CD4-positive, CD25-positive, alpha-beta regulatory T cell (primary cell): ENCODE data around the gene IMMP2L. TPM values are rescaled to one million over a fixed set of nuclear protein-coding genes. Genes with fewer than 3 reads are reported as not detected.

Experiments used
- ATAC-seq, 2 donors: fragments of 150-1000 bp; cut with Tn5 transposase; one replicate each; pipeline ENCODE4 v1.10.0; 2021; ENCODE audit warnings: low read depth in 2 of 2, moderate number of reproducible peaks in 2 of 2, moderate library complexity in 1 of 2
- DNase-seq, 3 donors: peaks; one replicate each; pipeline versions ENCODE4 v3.0.0 to v3.0.0-alpha.2; 2012 to 2022; ENCODE audit warnings: mixed read lengths in 1 of 3
- H3K27ac ChIP-seq: one replicate; pipeline ENCODE4 v1.7.0; 2013; ENCODE audit warnings: mild to moderate bottlenecking, low read length; ENCODE audit not compliant: insufficient read depth, poor library complexity, severe bottlenecking
- H3K27me3 ChIP-seq: one replicate; pipeline ENCODE4 v1.7.0; 2013; ENCODE audit warnings: low read length; ENCODE audit not compliant: control insufficient read depth, insufficient read depth
- H3K36me3 ChIP-seq: one replicate; pipeline ENCODE4 v1.7.0; 2013; ENCODE audit warnings: mild to moderate bottlenecking, low read length, moderate library complexity; ENCODE audit not compliant: control insufficient read depth, insufficient read depth
- H3K4me1 ChIP-seq: 2 replicates; pipeline ENCODE4 v1.7.0; 2013; ENCODE audit warnings: mild to moderate bottlenecking, low read length; ENCODE audit not compliant: insufficient read depth, control insufficient read depth, poor library complexity, severe bottlenecking
- H3K4me3 ChIP-seq: one replicate; pipeline ENCODE4 v1.7.0; 2013; ENCODE audit warnings: low read depth, mild to moderate bottlenecking, low read length, moderate library complexity
- H3K9me3 ChIP-seq, 2 experiments: 1 replicate in 1 of 2; 2 replicates in 1 of 2; pipeline ENCODE4 v1.7.0; 2013; ENCODE audit warnings: low read length in 2 of 2, mild to moderate bottlenecking in 1 of 2, moderate library complexity in 1 of 2; ENCODE audit not compliant: control insufficient read depth in 2 of 2
- H3K27ac Mint-ChIP-seq, 3 donors: one replicate each; pipeline ENCODE4 v1.8.0; 2020 to 2022; ENCODE audit warnings: mild to moderate bottlenecking in 3 of 3, mixed read lengths in 3 of 3, moderate library complexity in 2 of 3
- H3K27me3 Mint-ChIP-seq: one replicate; pipeline ENCODE4 v1.8.0; 2022; ENCODE audit warnings: mild to moderate bottlenecking, mixed read lengths
- H3K36me3 Mint-ChIP-seq: one replicate; pipeline ENCODE4 v1.8.0; 2020; ENCODE audit warnings: mixed read lengths
- H3K4me1 Mint-ChIP-seq, 4 donors: one replicate each; pipeline ENCODE4 v1.8.0; 2020 to 2022; ENCODE audit warnings: mixed read lengths in 4 of 4, mild to moderate bottlenecking in 1 of 4
- H3K4me3 Mint-ChIP-seq, 4 donors: one replicate each; pipeline ENCODE4 v1.8.0; 2020 to 2022; ENCODE audit warnings: mild to moderate bottlenecking in 4 of 4, mixed read lengths in 4 of 4, moderate library complexity in 3 of 4
- H3K9me3 Mint-ChIP-seq, 7 donors: one replicate each; pipeline ENCODE4 v1.8.0; 2020 to 2022; ENCODE audit warnings: mixed read lengths in 7 of 7, mild to moderate bottlenecking in 3 of 7, moderate library complexity in 2 of 7
- polyA plus RNA-seq, 4 donors: library from polyadenylated mRNA; unstranded; fragments of 300-500 nt; fragmentation: Illumina TruSeq; gene quantifications; one replicate each; pipeline ENCODE4 v1.2.3, GENCODE V29; 2021
- total RNA-seq: library from RNA; stranded (reverse); gene quantifications from one replicate; pipeline ENCODE4 v1.2.3, GENCODE V29; 2022

Gene IMMP2L
- total and polyA plus RNA-seq, 5 donors from 2014 or later, result 8.9 to 23.8 (median 17.1) TPM

GRCh38 chr7:110650328-110650727 is 912.0 kb downstream of the IMMP2L start:
- no peak for ATAC-seq
- H3K4me1 ChIP-seq, result no peaks in the 10 kb centered on the region
- Mint-ChIP-seq H3K36me3 (no peaks in the 10 kb centered on the region), H3K27me3 (no peaks in the 10 kb centered on the region), H3K4me3 (no peak overlapping the region), H3K4me1 (no peaks in the 10 kb centered on the region), H3K9me3 (peaks cover 0 to 8% (median 0%) of the 10 kb centered on the region in 7 donors), H3K27ac (no peak overlapping the region)
- DNase-seq, result no peak
- no peaks in the 10 kb centered on the region for H3K27me3 ChIP-seq
- H3K36me3 ChIP-seq, result no peaks in the 10 kb centered on the region
- no peak overlapping the region for H3K4me3 ChIP-seq
- H3K9me3 ChIP-seq, result no peaks in the 10 kb centered on the region
- H3K27ac ChIP-seq, result no peak overlapping the region

GRCh38 chr7:110647266-110647665 is 915.0 kb downstream of the IMMP2L start:
- Mint-ChIP-seq H3K36me3 (no peaks in the 10 kb centered on the region), H3K4me3 (peak overlapping the region in 1 of 4 donors; percentile 15), H3K4me1 (peaks cover 0 to 1% (median 0%) of the 10 kb centered on the region in 4 donors), H3K27ac (no peak overlapping the region), H3K9me3 (no peaks in the 10 kb centered on the region), H3K27me3 (no peaks in the 10 kb centered on the region)
- Histone ChIP-seq H3K9me3 (no peaks in the 10 kb centered on the region), H3K27me3 (no peaks in the 10 kb centered on the region), H3K36me3 (no peaks in the 10 kb centered on the region), H3K4me1 (no peaks in the 10 kb centered on the region), H3K27ac (no peak overlapping the region), H3K4me3 (no peak overlapping the region)
- DNase-seq (no peak), ATAC-seq (no peak)

DNA sequence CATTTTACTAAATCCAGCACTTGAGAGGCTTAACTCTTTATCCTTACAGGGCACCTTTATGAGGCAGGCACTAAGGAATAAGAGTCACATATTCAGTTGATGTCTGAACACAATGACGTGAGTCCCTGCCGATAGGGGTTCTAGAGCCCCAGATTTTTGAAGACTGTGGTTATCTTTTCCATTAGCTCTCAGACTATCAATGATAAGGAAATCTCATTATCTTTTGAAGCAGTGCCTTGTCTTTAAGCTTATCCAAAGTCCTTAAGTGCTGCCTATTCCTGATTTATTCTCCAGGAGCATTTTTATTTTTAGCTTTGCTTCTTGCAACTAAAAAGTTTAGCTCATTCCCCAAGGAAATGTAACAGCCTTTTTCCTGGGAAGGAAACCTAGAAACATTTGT is 915.5 kb downstream of the IMMP2L start:
- DNase-seq (no peak), ATAC-seq (no peak)
- no peak overlapping the region for H3K4me3 ChIP-seq
- H3K9me3 Mint-ChIP-seq, result no peaks in the 10 kb centered on the region
- no peaks in the 10 kb centered on the region for H3K36me3 ChIP-seq
- no peak overlapping the region for H3K27ac Mint-ChIP-seq
- H3K27ac ChIP-seq, result no peak overlapping the region
- H3K4me1 ChIP-seq, result no peaks in the 10 kb centered on the region
- H3K4me1 Mint-ChIP-seq, result peaks cover 0 to 1% (median 0%) of the 10 kb centered on the region in 4 donors
- H3K36me3 Mint-ChIP-seq, result no peaks in the 10 kb centered on the region
- no peaks in the 10 kb centered on the region for H3K9me3 ChIP-seq
- no peaks in the 10 kb centered on the region for H3K27me3 ChIP-seq
- H3K27me3 Mint-ChIP-seq, result no peaks in the 10 kb centered on the region
- H3K4me3 Mint-ChIP-seq, result peak overlapping the region in 1 of 4 donors; percentile 15

GRCh38 chr7:110645616-110646015 is 916.7 kb downstream of the IMMP2L start:
- DNase-seq (no peak), ATAC-seq (no peak)
- Mint-ChIP-seq H3K4me1 (peaks cover 0 to 1% (median 0%) of the 10 kb centered on the region in 4 donors), H3K36me3 (no peaks in the 10 kb centered on the region), H3K27me3 (no peaks in the 10 kb centered on the region), H3K27ac (no peak overlapping the region), H3K9me3 (peaks cover 0 to 2% (median 0%) of the 10 kb centered on the region in 7 donors), H3K4me3 (no peak overlapping the region)
- Histone ChIP-seq H3K27ac (no peak overlapping the region), H3K27me3 (no peaks in the 10 kb centered on the region), H3K36me3 (no peaks in the 10 kb centered on the region), H3K4me1 (no peaks in the 10 kb centered on the region), H3K4me3 (no peak overlapping the region), H3K9me3 (no peaks in the 10 kb centered on the region)

GRCh38 chr7:110645060-110645459 is 917.2 kb downstream of the IMMP2L start:
- H3K4me1 ChIP-seq, result no peaks in the 10 kb centered on the region
- DNase-seq (peak in 1 of 3 donors; percentile 31), ATAC-seq (no peak)
- Mint-ChIP-seq H3K36me3 (no peaks in the 10 kb centered on the region), H3K27me3 (no peaks in the 10 kb centered on the region), H3K27ac (no peak overlapping the region), H3K4me3 (no peak overlapping the region), H3K9me3 (peaks cover 0 to 2% (median 0%) of the 10 kb centered on the region in 7 donors), H3K4me1 (peaks cover 0 to 1% (median 0%) of the 10 kb centered on the region in 4 donors)
- H3K36me3 ChIP-seq, result no peaks in the 10 kb centered on the region
- H3K4me3 ChIP-seq, result no peak overlapping the region
- no peaks in the 10 kb centered on the region for H3K27me3 ChIP-seq
- no peaks in the 10 kb centered on the region for H3K9me3 ChIP-seq
- H3K27ac ChIP-seq, result no peak overlapping the region

DNA sequence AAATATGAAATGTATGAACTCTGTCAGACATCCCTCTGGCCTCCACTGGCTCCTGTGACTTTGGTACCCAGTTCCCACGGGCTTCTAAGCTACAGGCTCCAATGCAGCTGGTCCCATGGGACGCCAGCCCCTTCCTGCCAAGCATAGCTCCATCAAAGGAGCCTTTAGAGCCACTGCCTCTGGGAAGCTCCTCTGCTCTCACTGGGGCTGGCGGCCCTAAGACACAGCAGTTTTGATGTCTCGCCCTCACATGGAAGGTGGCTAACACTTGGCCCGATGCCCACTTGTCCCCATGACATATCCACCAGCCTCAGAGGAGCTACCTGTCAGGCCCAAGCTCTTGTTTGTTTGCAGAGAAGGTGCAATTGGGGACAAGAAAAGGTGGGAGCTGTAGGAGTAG is 925.0 kb downstream of the IMMP2L start:
- H3K4me3 Mint-ChIP-seq, result no peak overlapping the region
- H3K27ac Mint-ChIP-seq, result no peak overlapping the region
- Histone ChIP-seq H3K36me3 (no peaks in the 10 kb centered on the region), H3K27me3 (no peaks in the 10 kb centered on the region), H3K27ac (no peak overlapping the region), H3K4me3 (no peak overlapping the region), H3K9me3 (no peaks in the 10 kb centered on the region), H3K4me1 (no peaks in the 10 kb centered on the region)
- H3K27me3 Mint-ChIP-seq, result no peaks in the 10 kb centered on the region
- no peaks in the 10 kb centered on the region for H3K4me1 Mint-ChIP-seq
- no peak for ATAC-seq
- no peak for DNase-seq
- peaks cover 0 to 8% (median 3%) of the 10 kb centered on the region in 7 donors for H3K9me3 Mint-ChIP-seq
- H3K36me3 Mint-ChIP-seq, result no peaks in the 10 kb centered on the region

DNA sequence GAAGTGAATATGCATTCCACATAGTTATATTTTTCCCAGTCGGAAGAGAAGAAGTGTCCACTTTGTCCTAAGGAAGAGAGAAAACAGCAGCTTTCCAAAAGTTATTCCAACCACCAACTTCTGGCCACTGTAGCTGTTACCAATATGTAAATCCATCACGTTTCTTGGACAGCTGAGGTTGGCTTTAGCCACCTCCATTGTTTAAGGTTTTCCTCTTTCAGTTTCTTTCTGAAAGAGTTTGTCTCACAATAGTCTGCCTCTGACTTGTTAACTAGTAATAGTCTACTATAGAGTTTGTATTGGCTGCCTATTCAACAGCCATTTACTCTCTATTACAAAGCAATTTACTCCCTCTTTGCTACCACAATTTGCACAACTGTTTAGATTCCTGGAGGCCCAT is 929.0 kb downstream of the IMMP2L start:
- Mint-ChIP-seq H3K9me3 (peaks cover 0 to 8% (median 3%) of the 10 kb centered on the region in 7 donors), H3K4me3 (no peak overlapping the region), H3K4me1 (no peaks in the 10 kb centered on the region), H3K27ac (no peak overlapping the region), H3K36me3 (no peaks in the 10 kb centered on the region), H3K27me3 (no peaks in the 10 kb centered on the region)
- Histone ChIP-seq H3K4me3 (no peak overlapping the region), H3K27ac (no peak overlapping the region), H3K36me3 (no peaks in the 10 kb centered on the region), H3K9me3 (no peaks in the 10 kb centered on the region), H3K4me1 (no peaks in the 10 kb centered on the region), H3K27me3 (no peaks in the 10 kb centered on the region)
- no peak for DNase-seq
- ATAC-seq, result no peak

- no peaks in the 10 kb centered on the region for H3K27me3 ChIP-seq
- Mint-ChIP-seq H3K9me3 (peaks cover 0 to 4% (median 0%) of the 10 kb centered on the region in 7 donors), H3K36me3 (no peaks in the 10 kb centered on the region), H3K4me1 (no peaks in the 10 kb centered on the region), H3K27ac (no peak overlapping the region), H3K27me3 (no peaks in the 10 kb centered on the region), H3K4me3 (no peak overlapping the region)
- no peak overlapping the region for H3K27ac ChIP-seq
- no peaks in the 10 kb centered on the region for H3K4me1 ChIP-seq
- no peak overlapping the region for H3K4me3 ChIP-seq
- no peaks in the 10 kb centered on the region for H3K36me3 ChIP-seq
- DNase-seq, result no peak
- no peaks in the 10 kb centered on the region for H3K9me3 ChIP-seq
- ATAC-seq, result no peak
These were observed 935.9 kb downstream of the IMMP2L start for GRCh38 chr7:110626414-110626813.
